ENCODE measurements around the gene C12orf57. TPM values are rescaled to one million over a fixed set of nuclear protein-coding genes. Genes with fewer than 3 reads are reported as not detected.
A peak's percentile ranks its signal among the peaks of the same experiment; 100 is the strongest.

C12orf57 gene
- total and polyA plus RNA-seq, 2 of the 13 experiments (the other 11 are each of a cell fraction or from before 2014, with no cell fraction given), result 84.0 to 287 TPM

DNA sequence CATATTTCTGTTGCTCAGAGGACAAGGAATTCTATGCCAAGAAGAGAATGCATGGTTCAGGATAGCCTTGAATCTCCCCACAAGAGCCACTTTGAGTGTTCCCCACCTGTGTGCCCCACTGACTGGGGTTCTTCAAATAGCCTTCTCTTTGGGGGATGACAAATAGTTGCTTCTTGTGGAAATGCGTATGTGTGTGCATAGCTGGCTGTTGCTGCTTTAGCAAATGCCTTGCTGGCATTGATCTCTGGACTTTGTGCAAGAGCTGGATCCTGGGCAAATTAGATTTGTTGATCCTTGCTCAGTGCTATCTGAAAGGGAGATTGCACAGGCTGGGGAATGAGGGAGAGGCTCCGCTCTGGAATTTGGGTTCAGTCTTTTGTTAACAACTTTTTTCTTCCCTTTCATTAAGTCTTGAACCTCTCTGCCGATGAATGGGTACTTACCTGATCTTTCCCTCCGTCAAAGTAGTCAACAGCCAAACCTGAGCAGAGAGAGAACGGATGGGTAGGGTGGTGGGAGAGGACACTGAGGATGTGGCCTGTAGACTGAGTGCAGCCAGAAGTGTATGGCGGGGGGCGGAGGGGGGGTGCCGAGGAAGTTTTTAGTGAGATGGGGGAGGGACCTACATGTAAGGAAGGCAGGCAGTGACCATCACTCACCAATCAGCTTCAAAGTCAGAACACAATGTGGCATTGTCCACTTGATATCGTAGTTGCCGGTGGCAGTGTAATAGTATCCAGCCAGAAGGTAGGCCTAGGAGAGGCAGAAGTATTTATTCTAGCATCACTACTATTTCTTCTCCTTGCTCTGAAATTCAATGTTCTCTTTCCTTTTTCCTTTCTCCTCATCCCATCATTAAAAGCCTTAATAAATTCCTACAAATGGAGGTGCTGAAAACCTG lies 37.6 kb downstream of the C12orf57 start (continued):
- TF ChIP-seq, protein P1, sequence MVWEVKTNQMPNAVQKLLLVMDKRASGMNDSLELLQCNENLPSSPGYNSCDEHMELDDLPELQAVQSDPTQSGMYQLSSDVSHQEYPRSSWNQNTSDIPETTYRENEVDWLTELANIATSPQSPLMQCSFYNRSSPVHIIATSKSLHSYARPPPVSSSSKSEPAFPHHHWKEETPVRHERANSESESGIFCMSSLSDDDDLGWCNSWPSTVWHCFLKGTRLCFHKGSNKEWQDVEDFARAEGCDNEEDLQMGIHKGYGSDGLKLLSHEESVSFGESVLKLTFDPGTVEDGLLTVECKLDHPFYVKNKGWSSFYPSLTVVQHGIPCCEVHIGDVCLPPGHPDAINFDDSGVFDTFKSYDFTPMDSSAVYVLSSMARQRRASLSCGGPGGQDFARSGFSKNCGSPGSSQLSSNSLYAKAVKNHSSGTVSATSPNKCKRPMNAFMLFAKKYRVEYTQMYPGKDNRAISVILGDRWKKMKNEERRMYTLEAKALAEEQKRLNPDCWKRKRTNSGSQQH (CRISPR knock-in tag; IDR thresholded peaks at IDR 0.05; ENCODE audit: low read depth), result no peak
- TF ChIP-seq ELF4 (CRISPR knock-in tag; IDR thresholded peaks at IDR 0.05; ENCODE audit: borderline replicate concordance) (no peak; the same call in 1 of the 2 replicates), MZF1 (CRISPR knock-in tag; IDR thresholded peaks at IDR 0.05; ENCODE audit: borderline replicate concordance) (no peak), MED1 (CRISPR knock-in tag; IDR thresholded peaks at IDR 0.05) (peak; percentile 78), RBAK (CRISPR knock-in tag; IDR thresholded peaks at IDR 0.05) (no peak), SIX1 (CRISPR knock-in tag; IDR thresholded peaks at IDR 0.05; ENCODE audit: borderline replicate concordance) (peak; percentile 34; the same call in 1 of the 2 replicates), ZBTB7A (CRISPR knock-in tag; IDR thresholded peaks at IDR 0.05) (no peak), TEAD3 (CRISPR knock-in tag; optimal IDR thresholded peaks at IDR 0.05; ENCODE audit: borderline replicate concordance) (peak; percentile 95), NR3C1 (CRISPR knock-in tag; IDR thresholded peaks at IDR 0.05) (no peak), NKX3-1 (CRISPR knock-in tag; IDR thresholded peaks at IDR 0.05) (no peak), AGO2 (optimal IDR thresholded peaks at IDR 0.05; ENCODE audit: low read depth, low read length) (no peak), KDM4B (CRISPR knock-in tag; IDR thresholded peaks at IDR 0.05) (peak; percentile 81; the same call in 1 of the 2 replicates), HDAC2 (CRISPR knock-in tag; IDR thresholded peaks at IDR 0.05) (peak; percentile 81), ETV5 (CRISPR knock-in tag; IDR thresholded peaks at IDR 0.05; ENCODE audit: borderline replicate concordance) (no peak), PHF8 (CRISPR knock-in tag; IDR thresholded peaks at IDR 0.05) (no peak; the same call in 1 of the 2 replicates)
- TF ChIP-seq, protein P2, sequence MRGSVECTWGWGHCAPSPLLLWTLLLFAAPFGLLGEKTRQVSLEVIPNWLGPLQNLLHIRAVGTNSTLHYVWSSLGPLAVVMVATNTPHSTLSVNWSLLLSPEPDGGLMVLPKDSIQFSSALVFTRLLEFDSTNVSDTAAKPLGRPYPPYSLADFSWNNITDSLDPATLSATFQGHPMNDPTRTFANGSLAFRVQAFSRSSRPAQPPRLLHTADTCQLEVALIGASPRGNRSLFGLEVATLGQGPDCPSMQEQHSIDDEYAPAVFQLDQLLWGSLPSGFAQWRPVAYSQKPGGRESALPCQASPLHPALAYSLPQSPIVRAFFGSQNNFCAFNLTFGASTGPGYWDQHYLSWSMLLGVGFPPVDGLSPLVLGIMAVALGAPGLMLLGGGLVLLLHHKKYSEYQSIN (CRISPR knock-in tag; IDR thresholded peaks at IDR 0.05; ENCODE audit: borderline replicate concordance), result no peak
- TF ChIP-seq, protein P3, sequence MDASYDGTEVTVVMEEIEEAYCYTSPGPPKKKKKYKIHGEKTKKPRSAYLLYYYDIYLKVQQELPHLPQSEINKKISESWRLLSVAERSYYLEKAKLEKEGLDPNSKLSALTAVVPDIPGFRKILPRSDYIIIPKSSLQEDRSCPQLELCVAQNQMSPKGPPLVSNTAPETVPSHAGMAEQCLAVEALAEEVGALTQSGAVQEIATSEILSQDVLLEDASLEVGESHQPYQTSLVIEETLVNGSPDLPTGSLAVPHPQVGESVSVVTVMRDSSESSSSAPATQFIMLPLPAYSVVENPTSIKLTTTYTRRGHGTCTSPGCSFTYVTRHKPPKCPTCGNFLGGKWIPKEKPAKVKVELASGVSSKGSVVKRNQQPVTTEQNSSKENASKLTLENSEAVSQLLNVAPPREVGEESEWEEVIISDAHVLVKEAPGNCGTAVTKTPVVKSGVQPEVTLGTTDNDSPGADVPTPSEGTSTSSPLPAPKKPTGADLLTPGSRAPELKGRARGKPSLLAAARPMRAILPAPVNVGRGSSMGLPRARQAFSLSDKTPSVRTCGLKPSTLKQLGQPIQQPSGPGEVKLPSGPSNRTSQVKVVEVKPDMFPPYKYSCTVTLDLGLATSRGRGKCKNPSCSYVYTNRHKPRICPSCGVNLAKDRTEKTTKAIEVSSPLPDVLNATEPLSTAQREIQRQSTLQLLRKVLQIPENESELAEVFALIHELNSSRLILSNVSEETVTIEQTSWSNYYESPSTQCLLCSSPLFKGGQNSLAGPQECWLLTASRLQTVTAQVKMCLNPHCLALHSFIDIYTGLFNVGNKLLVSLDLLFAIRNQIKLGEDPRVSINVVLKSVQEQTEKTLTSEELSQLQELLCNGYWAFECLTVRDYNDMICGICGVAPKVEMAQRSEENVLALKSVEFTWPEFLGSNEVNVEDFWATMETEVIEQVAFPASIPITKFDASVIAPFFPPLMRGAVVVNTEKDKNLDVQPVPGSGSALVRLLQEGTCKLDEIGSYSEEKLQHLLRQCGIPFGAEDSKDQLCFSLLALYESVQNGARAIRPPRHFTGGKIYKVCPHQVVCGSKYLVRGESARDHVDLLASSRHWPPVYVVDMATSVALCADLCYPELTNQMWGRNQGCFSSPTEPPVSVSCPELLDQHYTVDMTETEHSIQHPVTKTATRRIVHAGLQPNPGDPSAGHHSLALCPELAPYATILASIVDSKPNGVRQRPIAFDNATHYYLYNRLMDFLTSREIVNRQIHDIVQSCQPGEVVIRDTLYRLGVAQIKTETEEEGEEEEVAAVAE (CRISPR knock-in tag; IDR thresholded peaks at IDR 0.05; ENCODE audit: borderline replicate concordance), result no peak
- TF ChIP-seq, protein P4, sequence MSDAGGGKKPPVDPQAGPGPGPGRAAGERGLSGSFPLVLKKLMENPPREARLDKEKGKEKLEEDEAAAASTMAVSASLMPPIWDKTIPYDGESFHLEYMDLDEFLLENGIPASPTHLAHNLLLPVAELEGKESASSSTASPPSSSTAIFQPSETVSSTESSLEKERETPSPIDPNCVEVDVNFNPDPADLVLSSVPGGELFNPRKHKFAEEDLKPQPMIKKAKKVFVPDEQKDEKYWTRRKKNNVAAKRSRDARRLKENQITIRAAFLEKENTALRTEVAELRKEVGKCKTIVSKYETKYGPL (CRISPR knock-in tag; IDR thresholded peaks at IDR 0.05), result no peak
- TF ChIP-seq, protein P5, sequence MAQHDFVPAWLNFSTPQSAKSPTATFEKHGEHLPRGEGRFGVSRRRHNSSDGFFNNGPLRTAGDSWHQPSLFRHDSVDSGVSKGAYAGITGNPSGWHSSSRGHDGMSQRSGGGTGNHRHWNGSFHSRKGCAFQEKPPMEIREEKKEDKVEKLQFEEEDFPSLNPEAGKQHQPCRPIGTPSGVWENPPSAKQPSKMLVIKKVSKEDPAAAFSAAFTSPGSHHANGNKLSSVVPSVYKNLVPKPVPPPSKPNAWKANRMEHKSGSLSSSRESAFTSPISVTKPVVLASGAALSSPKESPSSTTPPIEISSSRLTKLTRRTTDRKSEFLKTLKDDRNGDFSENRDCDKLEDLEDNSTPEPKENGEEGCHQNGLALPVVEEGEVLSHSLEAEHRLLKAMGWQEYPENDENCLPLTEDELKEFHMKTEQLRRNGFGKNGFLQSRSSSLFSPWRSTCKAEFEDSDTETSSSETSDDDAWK (CRISPR knock-in tag; IDR thresholded peaks at IDR 0.05), result no peak
- TF ChIP-seq, protein P6, sequence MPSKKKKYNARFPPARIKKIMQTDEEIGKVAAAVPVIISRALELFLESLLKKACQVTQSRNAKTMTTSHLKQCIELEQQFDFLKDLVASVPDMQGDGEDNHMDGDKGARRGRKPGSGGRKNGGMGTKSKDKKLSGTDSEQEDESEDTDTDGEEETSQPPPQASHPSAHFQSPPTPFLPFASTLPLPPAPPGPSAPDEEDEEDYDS (CRISPR knock-in tag; IDR thresholded peaks at IDR 0.05), result peak; percentile 13
